Right lobe of liver (tissue), 6 donors: ENCODE results near the gene TP53. TPM values are rescaled to one million over a fixed set of nuclear protein-coding genes. Genes with fewer than 3 reads are reported as not detected.
A peak's percentile ranks its signal among the peaks of the same experiment; 100 is the strongest.

Source experiments
- ATAC-seq, 4 donors: fragments of 200-7000 bp; cut with Tn5 transposase; one replicate each; pipeline ENCODE4 v1.9.1; 2020; ENCODE audit warnings: mild to moderate bottlenecking in 4 of 4, moderate library complexity in 4 of 4
- DNase-seq, 3 donors: peaks; one replicate each; pipeline ENCODE4 v3.0.0-alpha.2; 2020
- H3K27ac ChIP-seq, 3 donors: fragments of 200-600 bp; one replicate each; pipeline ENCODE4 v1.8.0; 2022
- H3K27me3 ChIP-seq, 2 donors: fragments of 200-600 bp; one replicate each; pipeline ENCODE4 v1.8.0; 2022
- H3K36me3 ChIP-seq, 4 donors: fragments of 200-600 bp; sonication (generic) in 1 of 4; one replicate each; pipeline versions ENCODE4 v1.5.1 to v1.8.0; 2017 to 2022; ENCODE audit warnings: control low read depth in 1 of 4
- H3K4me1 ChIP-seq, 4 donors: fragments of 200-600 bp; sonication (generic) in 1 of 4; one replicate each; pipeline versions ENCODE4 v1.5.1 to v1.8.0; 2017 to 2022; ENCODE audit warnings: control low read depth in 1 of 4
- H3K4me3 ChIP-seq, 3 donors: fragments of 200-600 bp; one replicate each; pipeline ENCODE4 v1.8.0; 2022
- H3K9me3 ChIP-seq, 4 donors: fragments of 200-600 bp; sonication (generic) in 1 of 4; one replicate each; pipeline versions ENCODE4 v1.5.1 to v1.8.0; 2017 to 2022; ENCODE audit warnings: control low read depth in 1 of 4
- POLR2A ChIP-seq: fragments of 450-650 bp; IDR thresholded peaks from one replicate; pipeline ENCODE4 v1.6.1; 2017; ENCODE audit warnings: antibody characterized with exemption, mild to moderate bottlenecking
- WGBS: methylation state at CpG from one replicate; pipeline ENCODE4 v1.1.6; 2018; ENCODE audit warnings: low coverage, low lambda C conversion rate; ENCODE audit not compliant: insufficient coverage; ENCODE audit errors: missing lambda C conversion rate; 5-methylcytosine and 5-hydroxymethylcytosine counted together
- intact Hi-C, 2 donors: fragments of 100-400 bp; cut with DNase I; formaldehyde crosslinking; loops; one replicate each; pipeline versions ENCODE4 v1.11.2 to v1.14.1; 2022
- total RNA-seq, 6 experiments: library from RNA; depleted of rRNA in 2 of 6; stranded (reverse); fragments of >200 nt in 2 of 6; fragmentation: NEBNext Ultra II Directional in 3 of 6; extraction: Animal tissue kit (Norgen Biotek cat#: 25700) in 3 of 6; gene quantifications; one replicate each; pipeline versions ENCODE4 v1.1.0 to v1.2.4, GENCODE V29; 2016 to 2023
- TF ChIP-seq, protein P1 (sequence below), 4 donors: fragments of 200-600 bp in 3 of 4; fragments of 450-650 bp in 1 of 4; IDR thresholded peaks; one replicate each; pipeline versions ENCODE4 v1.5.1 to v1.8.0; 2016 to 2022; ENCODE audit warnings: antibody characterized with exemption in 4 of 4, mild to moderate bottlenecking in 2 of 4
- donor health status: DM: no; HTN: yes; CAD: no.
- donor health status: DM: no; HTN: no; CAD: no.
- donor health status: DM: no; HTN: no; CAD: no.
- donor health status: DM: no; HTN: yes; CAD: no.
- donor health status: DM: no; HTN: yes; CAD: no.

Gene TP53
- total RNA-seq, 6 experiments from 2014 or later, result 12.9 to 30.0 (median 23.0) TPM

DNA sequence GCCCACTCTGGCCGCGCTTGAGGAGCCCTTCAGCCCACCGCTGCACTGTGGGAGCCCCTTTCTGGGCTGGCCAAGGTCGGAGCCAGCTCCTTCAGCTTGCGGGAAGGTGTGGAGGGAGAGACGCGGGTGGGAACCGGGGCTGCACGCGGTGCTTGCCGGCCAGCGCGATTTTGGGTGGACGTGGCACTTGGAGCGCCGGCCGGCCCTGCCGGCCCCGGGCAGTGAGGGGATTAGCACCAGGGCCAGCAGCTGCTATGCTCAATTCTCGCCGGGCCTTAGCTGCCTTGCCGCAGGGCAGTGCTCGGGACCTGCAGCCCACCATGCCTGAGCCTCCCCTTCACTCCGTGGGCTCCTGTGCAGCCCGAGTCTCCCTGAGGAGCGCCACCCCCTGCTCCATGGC, 46.5 kb downstream of the TP53 start:
- DNase-seq (no peak), ATAC-seq (no peak)
- H3K27me3 ChIP-seq, result no peaks in the 10 kb centered on the region
- TF ChIP-seq, protein P1, sequence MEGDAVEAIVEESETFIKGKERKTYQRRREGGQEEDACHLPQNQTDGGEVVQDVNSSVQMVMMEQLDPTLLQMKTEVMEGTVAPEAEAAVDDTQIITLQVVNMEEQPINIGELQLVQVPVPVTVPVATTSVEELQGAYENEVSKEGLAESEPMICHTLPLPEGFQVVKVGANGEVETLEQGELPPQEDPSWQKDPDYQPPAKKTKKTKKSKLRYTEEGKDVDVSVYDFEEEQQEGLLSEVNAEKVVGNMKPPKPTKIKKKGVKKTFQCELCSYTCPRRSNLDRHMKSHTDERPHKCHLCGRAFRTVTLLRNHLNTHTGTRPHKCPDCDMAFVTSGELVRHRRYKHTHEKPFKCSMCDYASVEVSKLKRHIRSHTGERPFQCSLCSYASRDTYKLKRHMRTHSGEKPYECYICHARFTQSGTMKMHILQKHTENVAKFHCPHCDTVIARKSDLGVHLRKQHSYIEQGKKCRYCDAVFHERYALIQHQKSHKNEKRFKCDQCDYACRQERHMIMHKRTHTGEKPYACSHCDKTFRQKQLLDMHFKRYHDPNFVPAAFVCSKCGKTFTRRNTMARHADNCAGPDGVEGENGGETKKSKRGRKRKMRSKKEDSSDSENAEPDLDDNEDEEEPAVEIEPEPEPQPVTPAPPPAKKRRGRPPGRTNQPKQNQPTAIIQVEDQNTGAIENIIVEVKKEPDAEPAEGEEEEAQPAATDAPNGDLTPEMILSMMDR (IDR thresholded peaks at IDR 0.05), result no peak
- no peak for TF ChIP-seq POLR2A
- H3K4me3 ChIP-seq, result no peak overlapping the region
- H3K36me3 ChIP-seq, result no peaks in the 10 kb centered on the region
- intact Hi-C loops, result no loop called here
- no CpG with 5 or more reads among the region's 26 CpGs for WGBS
- no peak overlapping the region for H3K27ac ChIP-seq
- no peaks in the 10 kb centered on the region for H3K4me1 ChIP-seq
- H3K9me3 ChIP-seq, result no peaks in the 10 kb centered on the region

DNA sequence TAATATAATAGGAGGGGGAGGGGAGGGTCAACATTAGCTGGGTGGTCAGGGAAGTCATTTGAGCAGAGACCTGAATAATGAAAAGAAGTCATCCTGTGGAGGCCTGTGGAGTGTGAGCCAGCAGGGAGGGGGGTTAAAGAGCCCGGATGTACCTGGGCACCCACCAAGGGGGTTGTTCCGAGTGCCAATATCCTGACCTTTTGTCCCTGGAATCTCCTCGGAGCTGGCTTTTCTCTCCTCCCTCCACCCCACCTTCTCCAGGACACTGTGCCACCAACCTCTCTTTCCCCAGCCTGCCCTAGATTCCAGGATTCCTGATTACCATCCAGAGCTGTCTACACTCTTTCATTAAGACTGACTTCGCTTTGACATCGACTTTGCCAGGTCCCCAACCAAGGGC, 51.1 kb downstream of the TP53 start:
- Histone ChIP-seq H3K27ac (no peak overlapping the region), H3K4me3 (no peak overlapping the region), H3K27me3 (no peaks in the 10 kb centered on the region), H3K36me3 (no peaks in the 10 kb centered on the region), H3K4me1 (peaks cover 0 to 23% (median 8%) of the 10 kb centered on the region in 4 donors), H3K9me3 (no peaks in the 10 kb centered on the region)
- WGBS, result 59% methylated on average over 5 of the region's 5 CpGs
- DNase-seq (no peak), ATAC-seq (no peak)
- no peak for TF ChIP-seq POLR2A
- TF ChIP-seq, protein P1 (IDR thresholded peaks at IDR 0.05), result no peak
- intact Hi-C loops, result loop anchor here (10.0 kb wide), 1 partner anchor 49 kb away; the partner anchor contains the start of genes TP53 (in 2 of the 2) and WRAP53 (in 2 of the 2)

DNA sequence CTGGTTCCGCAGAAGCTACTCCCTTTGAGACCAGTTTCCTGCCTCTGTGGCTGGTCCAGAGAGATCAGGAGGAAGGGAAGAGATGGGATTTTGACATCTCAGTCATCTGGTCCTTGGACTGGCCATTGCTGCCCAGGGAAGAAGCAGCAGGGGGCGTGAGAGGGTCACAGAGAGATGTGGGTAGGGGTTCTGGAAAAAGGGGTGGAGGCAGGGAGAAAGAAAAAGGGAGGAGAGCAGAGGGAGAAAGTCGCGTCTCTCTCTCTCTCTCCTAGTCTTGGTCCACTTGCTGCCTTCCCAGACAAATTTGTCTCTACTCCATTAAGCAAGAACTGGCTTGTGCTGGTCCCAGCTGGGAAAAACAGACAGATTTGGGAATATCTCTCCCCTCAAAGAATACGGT, 52.9 kb downstream of the TP53 start:
- intact Hi-C loops, result loop anchor here (10.0 kb wide), 1 partner anchor 50 kb away; the partner anchor contains the start of genes TP53 (in 2 of the 2) and WRAP53 (in 2 of the 2)
- ATAC-seq (peak in 1 of 4 donors; percentile 9), DNase-seq (peak in 1 of 3 donors; percentile 53)
- Histone ChIP-seq H3K27ac (no peak overlapping the region), H3K36me3 (no peaks in the 10 kb centered on the region), H3K9me3 (no peaks in the 10 kb centered on the region), H3K4me1 (peaks cover 0 to 41% (median 16%) of the 10 kb centered on the region in 4 donors), H3K27me3 (no peaks in the 10 kb centered on the region), H3K4me3 (no peak overlapping the region)
- 17% methylated on average over 3 of the region's 5 CpGs for WGBS
- TF ChIP-seq, protein P1 (IDR thresholded peaks at IDR 0.05), result peak; percentile 20 to 48 (median 43)
- TF ChIP-seq POLR2A, result no peak

DNA sequence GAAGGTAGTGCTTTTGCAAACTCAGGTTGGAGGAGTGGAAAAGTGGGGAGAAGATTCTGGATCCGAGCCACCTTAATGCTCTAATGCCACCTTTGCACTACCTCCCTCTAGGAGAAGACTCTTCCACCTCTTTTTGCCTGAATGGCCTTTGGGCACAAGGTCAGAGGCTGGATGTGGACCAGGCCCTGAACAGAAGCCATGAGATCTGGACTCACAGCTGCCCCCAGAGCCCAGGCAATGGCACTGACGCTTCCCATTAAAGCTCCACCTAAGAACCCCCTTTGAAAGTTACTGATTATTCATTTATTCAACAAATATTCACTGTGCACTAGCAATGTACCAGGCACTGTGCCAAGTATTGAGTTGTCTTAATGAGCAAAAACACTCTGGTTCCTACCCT, 54.2 kb downstream of the TP53 start:
- Histone ChIP-seq H3K4me3 (no peak overlapping the region), H3K4me1 (peaks cover 0 to 46% (median 18%) of the 10 kb centered on the region in 4 donors), H3K36me3 (no peaks in the 10 kb centered on the region), H3K9me3 (no peaks in the 10 kb centered on the region), H3K27ac (peak overlapping the region in 2 of 3 donors; percentile 77), H3K27me3 (no peaks in the 10 kb centered on the region)
- peak; percentile 51 to 79 (median 78) for DNase-seq
- intact Hi-C loops, result loop anchor here (10.0 kb wide), 1 partner anchor 52 kb away; the partner anchor contains the start of genes TP53 (in 2 of the 2) and WRAP53 (in 2 of the 2)
- TF ChIP-seq, protein P1 (IDR thresholded peaks at IDR 0.05), result peak in 3 of 4 donors; percentile 25 to 32 (median 30)
- TF ChIP-seq POLR2A, result no peak
- ATAC-seq, result peak; percentile 53 to 66 (median 60)
- 25% methylated on average over 2 of the region's 2 CpGs for WGBS
